NB4 (cell line): ENCODE measurements around the gene GRIK4.

Experiments
- DNase-seq: peaks from one replicate; pipeline ENCODE4 v3.0.0; 2010; ENCODE audit warnings: low read depth
- H3K4me3 ChIP-seq: one replicate; pipeline ENCODE4 v1.5.1; 2011; ENCODE audit warnings: mild to moderate bottlenecking, low read depth, low read length, moderate library complexity
- MYC ChIP-seq: IDR thresholded peaks from 2 replicates; pipeline ENCODE4 v1.6.1; 2011; ENCODE audit warnings: low read depth, low read length
- POLR2A ChIP-seq: IDR thresholded peaks from 2 replicates; pipeline ENCODE4 v1.6.1; 2011; ENCODE audit warnings: mild to moderate bottlenecking; ENCODE audit not compliant: insufficient read length; ENCODE audit errors: extremely low read depth
- TF ChIP-seq, protein P1 (sequence below): IDR thresholded peaks from one replicate; pipeline ENCODE4 v1.5.1; 2012; ENCODE audit warnings: low read depth, low read length
- TF ChIP-seq, protein P2 (sequence below): IDR thresholded peaks from 2 replicates; pipeline ENCODE4 v1.6.1; 2011; ENCODE audit warnings: low read depth, low read length

Gene GRIK4

DNA sequence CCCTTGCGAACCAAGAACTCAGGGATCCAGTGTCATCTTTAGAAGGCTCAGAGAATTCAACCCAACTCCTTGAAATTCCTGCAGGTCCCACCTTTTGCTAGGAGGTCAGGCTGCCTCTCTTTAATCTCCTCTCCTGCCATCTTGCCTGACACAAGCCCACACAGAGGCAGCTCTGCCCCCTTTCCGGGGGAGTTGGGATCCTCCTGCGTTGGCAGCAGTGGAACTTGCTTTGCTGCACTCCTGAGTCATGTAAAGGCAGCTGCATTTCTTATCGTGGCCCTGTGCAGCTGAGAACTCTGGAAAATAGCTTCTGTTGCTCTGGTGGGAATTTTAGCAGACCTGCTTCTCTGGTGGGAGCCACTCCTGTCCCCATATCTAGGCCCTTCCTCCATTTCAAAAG is 370.0 kb downstream of the GRIK4 start:
- no peak overlapping the region for H3K4me3 ChIP-seq
- no peak for DNase-seq
- TF ChIP-seq POLR2A (no peak), MYC (no peak)
- TF ChIP-seq, protein P1, sequence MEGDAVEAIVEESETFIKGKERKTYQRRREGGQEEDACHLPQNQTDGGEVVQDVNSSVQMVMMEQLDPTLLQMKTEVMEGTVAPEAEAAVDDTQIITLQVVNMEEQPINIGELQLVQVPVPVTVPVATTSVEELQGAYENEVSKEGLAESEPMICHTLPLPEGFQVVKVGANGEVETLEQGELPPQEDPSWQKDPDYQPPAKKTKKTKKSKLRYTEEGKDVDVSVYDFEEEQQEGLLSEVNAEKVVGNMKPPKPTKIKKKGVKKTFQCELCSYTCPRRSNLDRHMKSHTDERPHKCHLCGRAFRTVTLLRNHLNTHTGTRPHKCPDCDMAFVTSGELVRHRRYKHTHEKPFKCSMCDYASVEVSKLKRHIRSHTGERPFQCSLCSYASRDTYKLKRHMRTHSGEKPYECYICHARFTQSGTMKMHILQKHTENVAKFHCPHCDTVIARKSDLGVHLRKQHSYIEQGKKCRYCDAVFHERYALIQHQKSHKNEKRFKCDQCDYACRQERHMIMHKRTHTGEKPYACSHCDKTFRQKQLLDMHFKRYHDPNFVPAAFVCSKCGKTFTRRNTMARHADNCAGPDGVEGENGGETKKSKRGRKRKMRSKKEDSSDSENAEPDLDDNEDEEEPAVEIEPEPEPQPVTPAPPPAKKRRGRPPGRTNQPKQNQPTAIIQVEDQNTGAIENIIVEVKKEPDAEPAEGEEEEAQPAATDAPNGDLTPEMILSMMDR = no peak
- TF ChIP-seq, protein P2, sequence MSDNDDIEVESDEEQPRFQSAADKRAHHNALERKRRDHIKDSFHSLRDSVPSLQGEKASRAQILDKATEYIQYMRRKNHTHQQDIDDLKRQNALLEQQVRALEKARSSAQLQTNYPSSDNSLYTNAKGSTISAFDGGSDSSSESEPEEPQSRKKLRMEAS = no peak

DNA sequence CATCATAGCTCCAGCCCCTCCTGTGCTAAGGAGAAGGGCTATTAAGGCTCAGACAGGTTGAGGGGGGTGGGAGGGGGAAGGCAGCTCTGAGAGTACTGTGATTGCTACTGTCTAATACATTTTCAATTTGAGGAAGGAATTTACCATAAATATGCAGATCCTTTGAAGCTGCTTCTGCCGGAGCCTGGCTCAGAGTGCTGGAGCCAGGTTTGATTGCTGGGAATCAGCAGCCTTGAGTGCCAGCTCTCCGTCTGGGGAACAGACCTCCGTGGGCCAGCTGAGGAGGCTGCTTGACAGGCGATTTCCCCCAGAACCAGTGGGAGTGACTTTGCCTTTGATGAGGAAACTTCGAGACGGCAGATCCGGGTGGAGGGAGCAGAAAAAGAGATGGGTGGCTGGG is 370.6 kb downstream of the GRIK4 start:
- TF ChIP-seq, protein P1 = no peak
- TF ChIP-seq MYC (no peak), POLR2A (no peak)
- TF ChIP-seq, protein P2 = no peak
- no peak for DNase-seq
- no peak overlapping the region for H3K4me3 ChIP-seq

DNA sequence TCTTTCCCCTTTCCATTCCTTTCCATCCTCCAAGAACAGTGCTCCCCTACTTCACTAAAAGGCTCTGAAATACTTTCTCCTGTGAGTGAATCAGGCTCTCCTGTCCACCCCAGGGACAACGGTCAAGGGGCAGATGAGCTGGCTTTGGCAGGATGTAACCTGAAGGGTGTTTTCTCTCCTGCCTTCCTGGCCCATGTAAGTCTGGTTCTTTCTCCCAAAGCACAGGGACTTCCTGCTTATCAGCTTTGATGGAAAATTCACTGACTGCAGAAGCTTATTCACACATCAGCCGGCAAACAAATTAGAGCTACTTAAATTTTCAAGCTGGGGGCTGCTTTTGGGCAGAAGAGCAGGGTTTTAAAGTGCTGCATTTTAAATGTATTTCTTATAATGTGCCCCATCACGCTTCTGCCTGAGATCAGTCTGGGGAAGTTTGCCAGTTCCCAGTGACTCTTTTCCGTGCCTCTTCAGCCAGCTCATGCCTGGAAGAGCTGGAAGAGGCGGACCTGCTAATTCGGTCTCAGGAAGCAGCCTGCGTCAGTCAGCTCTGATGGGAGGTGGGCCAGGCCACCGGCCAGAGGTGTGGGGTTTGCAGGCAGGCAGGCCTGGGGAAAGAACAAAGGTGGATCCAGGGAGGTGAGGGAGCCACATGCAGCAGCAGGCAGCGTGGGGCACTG is 372.0 kb downstream of the GRIK4 start:
- DNase-seq = no peak
- H3K4me3 ChIP-seq = no peak overlapping the region
- TF ChIP-seq, protein P1 = no peak
- TF ChIP-seq POLR2A = no peak
- TF ChIP-seq, protein P2 = no peak
- no peak for TF ChIP-seq MYC

DNA sequence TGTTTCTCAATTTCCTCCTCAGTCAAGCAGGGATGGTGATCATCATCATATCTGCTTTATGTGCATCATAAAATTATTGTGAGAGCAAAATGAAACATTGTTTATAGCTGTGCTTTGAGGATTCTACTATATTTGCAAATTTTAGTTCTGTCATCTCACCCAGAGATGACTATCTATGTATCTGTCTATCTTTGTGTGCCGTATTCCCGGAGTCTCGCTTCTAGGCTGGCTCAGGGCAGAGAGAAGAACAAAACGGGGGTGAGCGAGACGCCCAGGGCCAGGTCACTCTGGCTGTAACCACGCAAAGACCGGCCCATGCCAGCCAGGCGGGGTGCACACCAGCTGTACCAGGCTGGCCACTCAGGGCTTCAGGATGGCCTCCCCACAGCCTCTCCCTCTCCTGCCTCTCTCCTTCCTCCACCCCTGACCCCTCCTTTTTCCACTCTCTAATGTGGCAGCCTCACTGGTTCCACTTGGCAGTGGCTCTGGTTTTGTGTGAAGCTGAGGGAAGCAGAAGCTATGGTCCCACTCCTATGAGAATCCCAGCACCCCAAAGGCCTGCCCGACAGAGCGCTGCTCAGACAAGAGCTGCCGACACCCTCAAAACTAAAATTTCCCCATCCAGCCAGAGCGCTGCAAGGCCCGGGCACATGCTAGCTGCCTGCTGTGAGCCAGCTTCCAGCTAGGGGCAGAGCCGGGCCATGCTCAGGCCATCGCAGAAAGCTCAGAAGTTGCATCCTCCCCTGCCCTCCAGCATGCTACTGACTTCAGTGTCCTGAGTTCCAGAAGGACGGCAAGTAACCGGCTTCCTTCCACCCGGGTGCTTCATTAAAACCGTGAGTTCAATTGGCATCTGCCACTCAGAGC is 372.8 kb downstream of the GRIK4 start:
- TF ChIP-seq MYC = no peak
- TF ChIP-seq, protein P2 = no peak
- no peak for TF ChIP-seq POLR2A
- TF ChIP-seq, protein P1 = no peak
- no peak for DNase-seq
- H3K4me3 ChIP-seq = no peak overlapping the region

DNA sequence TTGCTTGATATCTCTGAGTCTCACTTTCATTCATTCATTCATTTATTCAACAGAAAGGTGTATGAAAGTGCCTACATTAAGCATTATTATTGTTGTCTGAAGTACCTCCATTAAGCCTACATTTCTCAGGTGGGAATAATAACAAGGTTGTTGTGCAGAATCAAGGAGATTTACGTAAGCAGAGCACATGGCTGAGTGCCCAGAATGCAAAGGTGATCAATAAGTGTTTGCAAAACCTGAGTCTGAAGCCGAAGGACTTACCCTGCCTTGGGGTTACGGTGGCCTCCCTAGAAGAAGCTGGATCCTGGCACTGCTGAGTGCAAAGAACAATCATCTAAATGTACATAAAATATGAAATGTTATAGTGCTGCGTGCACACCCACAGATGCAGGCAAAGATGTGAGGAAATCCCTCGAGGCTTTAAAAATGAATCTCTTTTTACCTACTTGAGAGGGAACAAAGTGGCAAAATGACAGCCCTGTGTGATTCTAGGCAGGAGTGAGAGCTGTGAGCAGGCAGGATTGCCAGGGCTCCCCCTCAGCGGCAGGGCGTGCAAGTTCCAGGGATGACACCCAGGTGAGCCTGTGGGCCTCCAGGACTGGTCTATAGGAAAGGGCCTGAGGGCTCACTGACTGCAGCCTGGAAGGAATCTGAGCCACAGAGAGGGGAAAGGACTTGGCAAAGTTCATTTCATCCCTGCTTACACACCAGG is 379.2 kb downstream of the GRIK4 start:
- TF ChIP-seq, protein P1 = no peak
- no peak for TF ChIP-seq POLR2A
- no peak for TF ChIP-seq MYC
- TF ChIP-seq, protein P2 = no peak
- H3K4me3 ChIP-seq = no peak overlapping the region
- no peak for DNase-seq
